GM21737 (cell line): ENCODE data around the gene RPS6KA2.
A peak's percentile ranks its signal among the peaks of the same experiment; 100 is the strongest.
"Not testable (repeated sequence)": the region's sequence is repeated elsewhere in the genome, so short reads cannot be mapped to it uniquely, and the experiment has no call there.

Experiments used
- ATAC-seq: cut with Tn5 transposase; IDR thresholded peaks from one replicate; pipeline ENCODE4 v1.9.1; 2021; ENCODE audit warnings: mild to moderate bottlenecking, moderate library complexity; ENCODE audit not compliant: unreplicated experiment

RPS6KA2 gene

GRCh38 chr6:166595949-166596348 is 31.1 kb downstream of the RPS6KA2 start:
- no peak for ATAC-seq

- ATAC-seq, result no peak
These were observed 31.8 kb downstream of the RPS6KA2 start for GRCh38 chr6:166595061-166595780.

- ATAC-seq, result no peak
These were observed 34.2 kb downstream of the RPS6KA2 start for GRCh38 chr6:166592821-166593220.

GRCh38 chr6:166591961-166592520 is 35.0 kb downstream of the RPS6KA2 start:
- no peak for ATAC-seq

GRCh38 chr6:166591026-166591425 is 36.0 kb downstream of the RPS6KA2 start:
- ATAC-seq, result no peak

GRCh38 chr6:166589786-166590574 is 37.1 kb downstream of the RPS6KA2 start:
- ATAC-seq, result no peak

- peak; percentile 32 for ATAC-seq
These were observed 37.7 kb downstream of the RPS6KA2 start for GRCh38 chr6:166589337-166589731.

GRCh38 chr6:166588691-166589336 is 38.2 kb downstream of the RPS6KA2 start:
- ATAC-seq, result peak; percentile 25

GRCh38 chr6:166587631-166588413 is 39.2 kb downstream of the RPS6KA2 start:
- ATAC-seq, result peak; percentile 65

- peak; percentile 58 for ATAC-seq
These were observed 40.5 kb downstream of the RPS6KA2 start, which contains the start of gene RAMACL for GRCh38 chr6:166586424-166587156. Gene RAMACL, minus strand, starts transcription at chr6:166586678. Its CDS starts 201 bp downstream, at chr6:166586477.

GRCh38 chr6:166584853-166585429 is 42.1 kb downstream of the RPS6KA2 start:
- no peak for ATAC-seq

GRCh38 chr6:166584155-166584554 is 42.9 kb downstream of the RPS6KA2 start:
- no peak for ATAC-seq

GRCh38 chr6:166583230-166583965 is 43.7 kb downstream of the RPS6KA2 start:
- ATAC-seq, result no peak

- ATAC-seq, result no peak
These were observed 44.8 kb downstream of the RPS6KA2 start for GRCh38 chr6:166582258-166582657.

- not testable (repeated sequence) for ATAC-seq
These were observed 45.2 kb downstream of the RPS6KA2 start for GRCh38 chr6:166581801-166582200.

GRCh38 chr6:166581091-166581511 is 46.0 kb downstream of the RPS6KA2 start:
- ATAC-seq, result no peak

GRCh38 chr6:166580076-166581050 is 46.7 kb downstream of the RPS6KA2 start:
- no peak for ATAC-seq
